BJ (cell line): ENCODE results near the gene SCN2B. TPM values are rescaled to one million over a fixed set of nuclear protein-coding genes. Genes with fewer than 3 reads are reported as not detected.
A peak's percentile ranks its signal among the peaks of the same experiment; 100 is the strongest.

Experiments
- CTCF ChIA-PET: fragments of 350-600 bp; formaldehyde crosslinking; extraction: SDS; loops from one replicate; lab custom pipeline; 2021; ENCODE audit warnings: antibody characterized with exemption, inconsistent platforms; lab: Yijun Ruan, JAX
- POLR2A ChIA-PET: fragments of 300-600 bp; sonication (Branson Sonifier 250); formaldehyde crosslinking; extraction: SDS; loops from one replicate; lab custom pipeline; 2021; ENCODE audit warnings: antibody characterized with exemption; lab: Charles Lee
- DNase-seq: peaks from one replicate; pipeline ENCODE4 v3.0.0-alpha.2; 2011; ENCODE audit warnings: low read depth
- H3K27me3 ChIP-seq: 2 replicates; pipeline ENCODE4 v1.6.0; 2011; ENCODE audit warnings: low read length; ENCODE audit not compliant: control insufficient read depth, insufficient read depth
- H3K36me3 ChIP-seq: 2 replicates; pipeline ENCODE4 v1.5.1; 2011; ENCODE audit warnings: low read length; ENCODE audit not compliant: control insufficient read depth, insufficient read depth
- H3K4me3 ChIP-seq: 2 replicates; pipeline ENCODE4 v1.5.1; 2011; ENCODE audit warnings: low read depth, mild to moderate bottlenecking, control low read depth, low read length
- polyA plus RNA-seq: library from polyadenylated mRNA; depleted of rRNA; stranded (reverse); fragments of >200 nt; gene quantifications from 2 replicates; pipeline ENCODE4 v1.2.3, GENCODE V29; 2011
- TF ChIP-seq, protein P1 (sequence below): IDR thresholded peaks from 2 replicates; pipeline ENCODE4 v1.5.1; 2011; ENCODE audit warnings: low read depth, mild to moderate bottlenecking, control low read depth, inconsistent platforms, low read length, moderate library complexity; ENCODE audit not compliant: insufficient read depth

The SCN2B gene
- polyA plus RNA-seq, 1 experiment, result not detected

DNA sequence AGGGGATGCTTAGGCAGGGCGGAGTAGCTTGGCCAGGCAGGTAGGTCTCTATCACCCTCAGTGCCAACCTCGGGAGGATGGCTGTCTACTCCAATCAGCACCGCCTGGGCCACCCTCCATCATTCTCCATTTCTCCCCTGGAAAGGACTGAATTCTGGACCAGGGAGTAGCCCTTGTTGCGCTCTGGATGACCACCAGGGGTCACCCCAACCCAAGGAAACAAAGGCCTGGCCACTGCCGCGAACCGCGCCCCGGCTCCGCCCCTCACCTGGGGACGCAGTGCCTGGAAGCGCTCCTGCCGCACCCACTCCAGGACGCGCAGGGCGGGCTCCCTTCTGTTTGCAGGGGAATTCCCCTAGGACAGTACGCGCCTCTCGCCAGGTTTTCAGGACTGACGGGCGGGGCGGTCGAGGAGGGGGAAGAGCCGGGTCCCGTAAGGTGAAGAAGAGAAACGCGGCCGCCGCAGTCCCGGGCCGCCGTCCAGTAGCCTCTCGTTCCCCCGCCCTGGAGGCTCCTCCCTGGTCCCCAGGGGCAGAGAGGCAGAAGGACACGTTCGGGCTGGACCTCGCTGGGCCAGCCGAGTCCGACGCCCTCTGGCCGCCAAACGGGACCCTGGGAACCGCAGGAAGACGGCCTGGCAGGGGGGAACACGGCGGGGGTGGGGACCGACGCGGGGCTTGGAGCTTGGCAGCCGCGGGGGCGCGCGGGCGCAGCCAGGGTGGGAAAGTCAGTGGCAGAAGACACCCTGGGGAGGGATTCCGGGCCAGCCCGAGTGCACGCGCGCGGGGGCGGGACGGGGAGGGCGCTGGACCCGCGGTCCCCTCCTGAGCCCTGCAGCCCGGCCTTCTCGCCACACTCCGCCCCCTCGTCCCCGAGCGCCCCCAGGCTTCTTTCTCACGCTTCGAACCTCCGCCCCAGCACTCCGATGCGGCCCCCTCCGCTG lies 30.9 kb downstream of the SCN2B start:
- TF ChIP-seq, protein P1, sequence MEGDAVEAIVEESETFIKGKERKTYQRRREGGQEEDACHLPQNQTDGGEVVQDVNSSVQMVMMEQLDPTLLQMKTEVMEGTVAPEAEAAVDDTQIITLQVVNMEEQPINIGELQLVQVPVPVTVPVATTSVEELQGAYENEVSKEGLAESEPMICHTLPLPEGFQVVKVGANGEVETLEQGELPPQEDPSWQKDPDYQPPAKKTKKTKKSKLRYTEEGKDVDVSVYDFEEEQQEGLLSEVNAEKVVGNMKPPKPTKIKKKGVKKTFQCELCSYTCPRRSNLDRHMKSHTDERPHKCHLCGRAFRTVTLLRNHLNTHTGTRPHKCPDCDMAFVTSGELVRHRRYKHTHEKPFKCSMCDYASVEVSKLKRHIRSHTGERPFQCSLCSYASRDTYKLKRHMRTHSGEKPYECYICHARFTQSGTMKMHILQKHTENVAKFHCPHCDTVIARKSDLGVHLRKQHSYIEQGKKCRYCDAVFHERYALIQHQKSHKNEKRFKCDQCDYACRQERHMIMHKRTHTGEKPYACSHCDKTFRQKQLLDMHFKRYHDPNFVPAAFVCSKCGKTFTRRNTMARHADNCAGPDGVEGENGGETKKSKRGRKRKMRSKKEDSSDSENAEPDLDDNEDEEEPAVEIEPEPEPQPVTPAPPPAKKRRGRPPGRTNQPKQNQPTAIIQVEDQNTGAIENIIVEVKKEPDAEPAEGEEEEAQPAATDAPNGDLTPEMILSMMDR, result peak; percentile 88

GRCh38 chr11:118144301-118145268 lies 31.9 kb downstream of the SCN2B start:
- Histone ChIP-seq H3K4me3 (no peak overlapping the region), H3K36me3 (no peaks in the 10 kb centered on the region), H3K27me3 (peaks cover 22% of the 10 kb centered on the region)
- CTCF ChIA-PET, result interaction anchor here (0.6 to 12.6 kb wide), 14 partner anchors 8 to 909 kb away, joined by 3 to 161 read pairs (median 4); partner anchors contain the start of gene SCN4B
- TF ChIP-seq, protein P1, result no peak
- DNase-seq, result no peak
- POLR2A ChIA-PET, result no interaction called here

More for the DNA sequence above, 30.9 kb downstream of the SCN2B start:
- no peak for DNase-seq
- Histone ChIP-seq H3K36me3 (no peaks in the 10 kb centered on the region), H3K27me3 (peaks cover 26% of the 10 kb centered on the region), H3K4me3 (peak overlapping the region; percentile 36)
- ChIA-PET CTCF (interaction anchor here (0.7 to 12.6 kb wide), 11 partner anchors 7 to 209 kb away, joined by 3 to 161 read pairs (median 4); partner anchors contain the start of gene SCN4B), POLR2A (interaction anchor here (0.6 kb wide), 1 partner anchor 26 kb away, joined by 4 read pairs; no protein-coding TSS in a partner anchor)

GRCh38 chr11:118143661-118144185 lies 32.7 kb downstream of the SCN2B start:
- Histone ChIP-seq H3K4me3 (no peak overlapping the region), H3K27me3 (peaks cover 22% of the 10 kb centered on the region), H3K36me3 (no peaks in the 10 kb centered on the region)
- no peak for DNase-seq
- TF ChIP-seq, protein P1, result no peak
- CTCF ChIA-PET, result interaction anchor here (0.8 to 12.6 kb wide), 7 partner anchors 9 to 36 kb away, joined by 3 to 161 read pairs (median 4); partner anchors contain the start of gene SCN4B
- POLR2A ChIA-PET, result no interaction called here

- DNase-seq, result no peak
- ChIA-PET CTCF (interaction anchor here (12.6 kb wide), 1 partner anchor 27 kb away, joined by 161 read pairs; no protein-coding TSS in a partner anchor), POLR2A (no interaction called here)
- TF ChIP-seq, protein P1, result no peak
- Histone ChIP-seq H3K36me3 (no peaks in the 10 kb centered on the region), H3K27me3 (peaks cover 16% of the 10 kb centered on the region), H3K4me3 (no peak overlapping the region)
These were observed 33.6 kb downstream of the SCN2B start for GRCh38 chr11:118142809-118143208.
